ENCODE data around the gene ARPC1A. TPM values are rescaled to one million over a fixed set of nuclear protein-coding genes. Genes with fewer than 3 reads are reported as not detected.
"Not testable (repeated sequence)": the region's sequence is repeated elsewhere in the genome, so short reads cannot be mapped to it uniquely, and the experiment has no call there.

The ARPC1A gene
- total RNA-seq, 1 experiment from 2014 or later: 201 TPM

DNA sequence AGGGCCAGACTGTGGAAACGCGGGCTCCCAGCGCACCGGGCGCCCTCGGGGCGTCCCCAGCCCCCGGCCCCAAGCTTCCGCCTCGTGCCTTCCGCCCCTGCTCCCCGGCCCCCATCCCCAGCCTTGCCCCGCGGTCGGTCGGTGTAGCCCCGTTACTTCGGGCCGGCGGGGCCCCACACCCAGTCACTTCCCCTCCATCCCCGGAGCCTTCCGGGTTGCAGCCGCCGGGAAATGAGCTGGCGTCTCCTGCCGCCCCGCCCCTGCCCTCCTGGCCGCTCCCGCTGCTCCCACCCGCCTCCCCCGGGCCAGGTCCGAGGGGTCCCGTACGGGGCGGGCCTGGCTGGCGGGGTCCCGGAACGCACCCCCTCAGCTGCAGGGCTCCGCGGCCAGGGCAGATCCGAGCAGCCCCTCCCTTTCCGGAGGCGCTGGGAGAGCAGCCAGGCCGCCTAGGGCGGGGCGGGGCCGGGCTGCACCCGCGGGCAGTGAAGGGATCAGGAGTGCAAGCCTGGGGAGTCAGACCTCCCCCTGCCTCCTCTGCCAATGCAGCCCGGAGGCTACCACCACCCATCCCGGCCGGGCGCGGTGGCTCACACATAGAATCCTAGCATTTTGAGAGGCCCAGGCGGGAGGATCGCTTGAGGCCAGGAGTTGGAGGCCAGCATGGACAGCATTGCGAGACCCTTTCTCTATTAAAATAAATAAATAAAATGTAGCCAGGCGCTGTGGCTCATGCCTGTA, 49.5 kb downstream of the ARPC1A start:
- intact Hi-C loops (cut with micrococcal nuclease; ENCODE audit: unreplicated experiment): no loop called here
- peaks cover 55% of the 10 kb centered on the region for H3K36me3 Mint-ChIP-seq (ENCODE audit: insufficient read depth, unreplicated experiment)

DNA sequence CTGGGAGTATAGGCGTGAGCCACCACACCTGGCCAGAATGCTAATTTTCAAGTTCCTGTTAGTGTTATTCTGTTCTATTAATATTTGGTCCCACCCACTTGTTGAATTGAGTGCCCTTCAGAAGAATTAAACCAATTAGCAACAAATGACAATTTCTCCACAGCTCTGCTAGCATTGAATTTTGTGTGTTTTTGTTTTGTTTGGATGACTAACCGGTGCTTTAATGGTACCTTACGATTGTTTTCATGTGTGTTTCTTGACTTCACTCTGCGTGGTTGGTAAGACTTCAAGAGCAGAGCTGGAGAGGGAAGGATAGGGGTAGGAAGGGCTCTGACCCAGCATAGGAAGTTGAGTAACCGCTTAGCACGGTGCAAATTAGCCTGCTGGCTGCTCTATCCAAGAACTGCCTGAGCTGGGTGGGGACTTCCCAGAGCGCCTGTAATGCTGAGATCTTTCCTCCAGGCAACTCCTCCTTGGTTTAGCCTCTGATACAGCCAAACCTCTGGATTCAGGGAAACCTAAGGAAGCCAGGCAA, 53.4 kb downstream of the ARPC1A start:
- Mint-ChIP-seq H3K4me3 (ENCODE audit: unreplicated experiment) (no peak overlapping the region), H3K27ac (ENCODE audit: unreplicated experiment) (peak overlapping the region; percentile 53), H3K36me3 (ENCODE audit: insufficient read depth, unreplicated experiment) (peaks cover 67% of the 10 kb centered on the region), H3K27me3 (ENCODE audit: insufficient read depth, unreplicated experiment) (no peaks in the 10 kb centered on the region), H3K4me1 (ENCODE audit: low read depth, unreplicated experiment) (no peaks in the 10 kb centered on the region), H3K9me3 (ENCODE audit: unreplicated experiment) (no peaks in the 10 kb centered on the region)
- no peak overlapping the region for H3K4me3 ChIP-seq (ENCODE audit: low read depth, low read length)
- DNase-seq: no peak
- no peaks in the 10 kb centered on the region for H3K9me3 ChIP-seq
- no peaks in the 10 kb centered on the region for H3K27me3 ChIP-seq (replicated peaks; ENCODE audit: control insufficient read depth, insufficient read depth, low read length)
- BruUV-seq (replicated peaks): no TSS peak
- TF ChIP-seq, protein P1, sequence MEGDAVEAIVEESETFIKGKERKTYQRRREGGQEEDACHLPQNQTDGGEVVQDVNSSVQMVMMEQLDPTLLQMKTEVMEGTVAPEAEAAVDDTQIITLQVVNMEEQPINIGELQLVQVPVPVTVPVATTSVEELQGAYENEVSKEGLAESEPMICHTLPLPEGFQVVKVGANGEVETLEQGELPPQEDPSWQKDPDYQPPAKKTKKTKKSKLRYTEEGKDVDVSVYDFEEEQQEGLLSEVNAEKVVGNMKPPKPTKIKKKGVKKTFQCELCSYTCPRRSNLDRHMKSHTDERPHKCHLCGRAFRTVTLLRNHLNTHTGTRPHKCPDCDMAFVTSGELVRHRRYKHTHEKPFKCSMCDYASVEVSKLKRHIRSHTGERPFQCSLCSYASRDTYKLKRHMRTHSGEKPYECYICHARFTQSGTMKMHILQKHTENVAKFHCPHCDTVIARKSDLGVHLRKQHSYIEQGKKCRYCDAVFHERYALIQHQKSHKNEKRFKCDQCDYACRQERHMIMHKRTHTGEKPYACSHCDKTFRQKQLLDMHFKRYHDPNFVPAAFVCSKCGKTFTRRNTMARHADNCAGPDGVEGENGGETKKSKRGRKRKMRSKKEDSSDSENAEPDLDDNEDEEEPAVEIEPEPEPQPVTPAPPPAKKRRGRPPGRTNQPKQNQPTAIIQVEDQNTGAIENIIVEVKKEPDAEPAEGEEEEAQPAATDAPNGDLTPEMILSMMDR (IDR thresholded peaks at IDR 0.05; ENCODE audit: insufficient read depth in 1 of 2, low read depth in 1 of 2, low read length in 1 of 2, severe bottlenecking in 1 of 2, unreplicated experiment in 1 of 2): no peak
- H3K4me1 ChIP-seq: peaks cover 3% of the 10 kb centered on the region; the same call in 1 of the 2 replicates
- intact Hi-C loops (cut with micrococcal nuclease; ENCODE audit: unreplicated experiment): no loop called here
- ChIA-PET CTCF (no interaction called here), POLR2A (no interaction called here)
- no peaks in the 10 kb centered on the region; the same call in 1 of the 2 replicates for H3K36me3 ChIP-seq (ENCODE audit: control insufficient read depth, insufficient read depth, low read length)

More for the DNA sequence above, 49.5 kb downstream of the ARPC1A start:
- H3K4me3 ChIP-seq (ENCODE audit: low read depth, low read length): peak overlapping the region; percentile 91
- Mint-ChIP-seq H3K4me1 (ENCODE audit: low read depth, unreplicated experiment) (peaks cover 15% of the 10 kb centered on the region), H3K4me3 (ENCODE audit: unreplicated experiment) (peak overlapping the region; percentile 77), H3K9me3 (ENCODE audit: unreplicated experiment) (no peaks in the 10 kb centered on the region), H3K27me3 (ENCODE audit: insufficient read depth, unreplicated experiment) (no peaks in the 10 kb centered on the region), H3K27ac (ENCODE audit: unreplicated experiment) (no peak overlapping the region)
- H3K9me3 ChIP-seq: no peaks in the 10 kb centered on the region
- peak; percentile 75 to 79 for DNase-seq
- H3K27me3 ChIP-seq (replicated peaks; ENCODE audit: control insufficient read depth, insufficient read depth, low read length): no peaks in the 10 kb centered on the region
- CTCF ChIA-PET: interaction anchor here (0.7 kb wide), 1 partner anchor 1362 kb away, joined by 9 read pairs; no protein-coding TSS in a partner anchor
- TF ChIP-seq, protein P1 (IDR thresholded peaks at IDR 0.05; ENCODE audit: insufficient read depth in 1 of 2, low read depth in 1 of 2, low read length in 1 of 2, severe bottlenecking in 1 of 2, unreplicated experiment in 1 of 2): no peak
- H3K4me1 ChIP-seq: peaks cover 26% of the 10 kb centered on the region
- POLR2A ChIA-PET: interaction anchor here (0.6 to 0.7 kb wide), 3 partner anchors 37 to 377 kb away, joined by 3 to 13 read pairs (median 9); no protein-coding TSS in a partner anchor
- H3K36me3 ChIP-seq (ENCODE audit: control insufficient read depth, insufficient read depth, low read length): no peaks in the 10 kb centered on the region
- no TSS peak for BruUV-seq (replicated peaks)

DNA sequence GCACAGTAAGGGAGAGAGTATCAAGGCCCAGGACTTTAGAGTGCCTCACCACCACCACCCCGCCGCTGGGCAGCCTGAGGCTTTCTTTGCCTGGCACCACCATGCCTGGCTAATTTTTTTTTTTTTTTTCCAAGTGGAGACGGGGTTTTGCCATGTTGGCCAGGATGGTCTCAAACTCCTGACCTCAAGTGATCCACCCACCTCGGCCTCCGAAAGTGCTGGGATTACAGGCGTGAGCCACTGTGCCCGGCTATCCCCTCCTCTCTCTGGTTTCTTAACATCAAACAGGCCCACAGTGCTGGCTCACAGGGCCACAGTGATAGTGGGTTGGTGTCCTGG, 54.0 kb downstream of the ARPC1A start:
- CTCF ChIA-PET: interaction anchor here (0.5 kb wide), 1 partner anchor 735 kb away, joined by 4 read pairs; no protein-coding TSS in a partner anchor
- H3K27ac Mint-ChIP-seq (ENCODE audit: unreplicated experiment); DNase-seq; H3K9me3 Mint-ChIP-seq (ENCODE audit: unreplicated experiment); intact Hi-C loops (cut with micrococcal nuclease; ENCODE audit: unreplicated experiment); H3K4me3 Mint-ChIP-seq (ENCODE audit: unreplicated experiment); H3K36me3 ChIP-seq (ENCODE audit: control insufficient read depth, insufficient read depth, low read length); BruUV-seq (replicated peaks); H3K4me1 Mint-ChIP-seq (ENCODE audit: low read depth, unreplicated experiment); H3K27me3 Mint-ChIP-seq (ENCODE audit: insufficient read depth, unreplicated experiment); H3K27me3 ChIP-seq (replicated peaks; ENCODE audit: control insufficient read depth, insufficient read depth, low read length); POLR2A ChIA-PET; H3K9me3 ChIP-seq; H3K4me1 ChIP-seq; H3K4me3 ChIP-seq (ENCODE audit: low read depth, low read length): not testable (repeated sequence)
- H3K36me3 Mint-ChIP-seq (ENCODE audit: insufficient read depth, unreplicated experiment): peaks cover 73% of the 10 kb centered on the region

Measured in Caco-2 (cell line).